Measurements from ENCODE around the gene LILRA6. TPM values are rescaled to one million over a fixed set of nuclear protein-coding genes. Genes with fewer than 3 reads are reported as not detected.
"Not testable (repeated sequence)": the region's sequence is repeated elsewhere in the genome, so short reads cannot be mapped to it uniquely, and the experiment has no call there.

The LILRA6 gene
- 1.4 TPM for total RNA-seq

DNA sequence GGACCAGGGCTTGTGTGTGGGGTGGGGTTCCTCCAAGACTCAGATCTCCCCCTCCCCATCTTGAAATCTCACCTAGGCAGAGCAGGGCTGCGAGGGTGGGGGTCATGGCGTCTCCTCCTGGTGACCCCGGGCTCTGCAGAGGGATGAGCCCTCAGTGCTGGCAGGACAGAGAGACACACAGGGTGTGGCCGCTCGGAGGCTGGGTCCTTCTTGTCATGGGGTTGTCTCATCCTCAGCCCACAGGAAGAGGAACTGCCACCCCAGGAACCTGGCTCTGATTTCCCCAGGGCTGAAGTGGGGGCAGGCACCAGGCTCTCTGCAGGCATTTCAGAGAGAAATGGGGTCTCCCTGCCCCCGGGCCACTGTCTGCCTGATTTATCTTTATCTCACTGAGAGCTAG, at the start of gene LILRA6:
Gene LILRA6, minus strand, starts transcription at position 145 of the 400 bp plus-strand sequence.
- DNase-seq: not testable (repeated sequence)

DNA sequence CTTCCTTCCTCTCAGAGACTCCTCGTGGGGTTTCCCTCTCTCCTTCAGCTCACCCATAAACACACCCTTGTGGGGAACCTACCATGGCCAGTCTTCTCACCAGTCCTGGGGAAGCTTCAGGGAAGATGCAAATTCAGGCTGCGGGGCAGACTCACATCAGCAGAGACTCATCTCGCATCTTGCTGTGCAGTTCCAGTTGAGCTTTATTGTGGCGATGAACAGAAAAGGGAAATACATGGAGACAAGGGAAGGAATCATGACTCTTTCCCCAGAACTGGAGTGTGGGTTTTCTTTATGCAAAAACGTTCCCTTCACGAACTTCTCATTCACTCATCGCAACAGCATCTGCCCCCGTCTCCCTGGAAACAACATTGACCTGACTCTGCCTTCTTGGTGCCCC, 46.6 kb upstream of the LILRA6 start:
- not testable (repeated sequence) for DNase-seq

GRCh38 chr19:54287456-54287855, 44.9 kb upstream of the LILRA6 start:
- no peak for DNase-seq

DNA sequence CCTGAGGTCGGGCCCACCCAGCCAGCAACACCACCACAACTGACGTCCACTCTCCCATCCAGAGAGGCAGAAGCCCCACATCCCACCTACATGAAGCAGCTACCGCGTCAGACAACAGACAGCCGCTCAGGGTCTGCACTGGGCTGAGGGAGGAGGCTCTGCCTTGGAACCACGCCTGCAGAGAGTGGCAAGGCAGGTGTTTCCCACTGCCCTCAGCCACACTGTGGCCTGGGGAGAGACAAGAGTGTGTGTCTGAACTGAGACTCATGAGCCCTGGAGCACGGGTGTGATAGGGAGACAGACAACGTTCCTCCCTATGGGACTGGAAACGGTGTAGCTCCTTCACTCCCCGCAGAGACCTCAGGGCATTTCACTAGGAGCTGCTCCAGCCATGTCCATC, 43.7 kb upstream of the LILRA6 start:
- not testable (repeated sequence) for DNase-seq

- DNase-seq: not testable (repeated sequence)
These were observed 43.0 kb upstream of the LILRA6 start for GRCh38 chr19:54285427-54286056.

DNA sequence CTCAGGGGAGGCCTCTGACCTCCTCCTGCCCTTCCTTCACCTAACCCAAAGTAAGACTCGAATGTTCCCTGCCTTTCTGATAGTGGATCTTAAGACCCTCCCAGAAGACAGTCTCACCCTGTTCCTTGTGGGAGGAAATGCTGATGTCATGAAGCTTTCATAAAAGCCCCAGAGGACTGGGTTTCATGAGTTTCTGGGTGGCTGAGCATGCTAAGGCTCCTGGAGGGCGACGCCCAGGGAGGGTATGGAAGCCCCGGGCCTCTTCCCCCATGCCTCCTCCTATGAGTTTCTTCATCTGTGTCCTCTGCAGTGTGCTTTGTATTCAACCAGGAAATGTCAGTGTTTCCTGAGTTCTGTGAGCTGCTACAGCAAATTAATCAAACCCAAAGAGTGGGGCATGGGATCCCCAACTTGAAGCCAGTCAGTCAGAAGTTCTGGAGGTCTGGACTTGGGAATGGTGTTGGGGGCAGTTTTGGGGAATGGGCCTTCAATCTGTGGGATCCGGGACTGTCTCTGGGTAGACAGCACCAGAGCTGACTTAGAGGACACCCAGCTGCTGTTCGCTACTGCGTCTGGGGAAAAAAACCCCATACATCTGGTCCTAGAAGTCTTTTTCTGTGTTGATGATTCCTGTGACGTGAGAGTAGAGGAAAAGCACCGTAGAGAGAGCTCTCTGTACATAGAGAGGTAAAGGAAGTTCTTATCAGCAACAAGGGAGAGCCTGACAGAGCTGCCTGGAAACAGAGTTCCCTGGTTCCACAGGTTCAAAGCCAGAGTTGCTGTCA, 40.3 kb upstream of the LILRA6 start:
- DNase-seq: no peak

DNA sequence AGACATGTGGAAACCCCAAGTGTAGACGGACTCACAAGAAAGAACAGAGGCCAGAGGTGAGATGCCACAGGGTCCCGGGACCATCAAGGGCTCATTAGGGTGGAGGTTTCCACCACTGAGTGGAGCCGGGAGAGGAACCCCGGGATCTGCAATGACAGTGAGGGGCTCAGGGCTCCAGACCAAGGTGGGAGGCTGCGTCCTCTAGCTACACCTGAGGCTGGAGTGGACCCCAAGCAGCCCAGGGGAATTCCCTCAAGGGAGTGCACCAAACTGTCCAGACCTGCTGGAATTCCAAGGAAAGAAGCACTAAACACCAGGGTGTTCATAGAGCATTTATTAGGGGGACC, 39.1 kb upstream of the LILRA6 start:
- DNase-seq: not testable (repeated sequence)

GRCh38 chr19:54281007-54281728, 38.6 kb upstream of the LILRA6 start, which contains the start of gene LILRB2:
Gene LILRB2, minus strand, starts transcription at chr19:54281110. Its CDS starts 614 bp downstream, at chr19:54280496.
- DNase-seq: no peak

- DNase-seq: not testable (repeated sequence)
These were observed 37.9 kb upstream of the LILRA6 start for GRCh38 chr19:54280441-54280840.

- not testable (repeated sequence) for DNase-seq
These were observed 37.4 kb upstream of the LILRA6 start for GRCh38 chr19:54280025-54280424.

DNA sequence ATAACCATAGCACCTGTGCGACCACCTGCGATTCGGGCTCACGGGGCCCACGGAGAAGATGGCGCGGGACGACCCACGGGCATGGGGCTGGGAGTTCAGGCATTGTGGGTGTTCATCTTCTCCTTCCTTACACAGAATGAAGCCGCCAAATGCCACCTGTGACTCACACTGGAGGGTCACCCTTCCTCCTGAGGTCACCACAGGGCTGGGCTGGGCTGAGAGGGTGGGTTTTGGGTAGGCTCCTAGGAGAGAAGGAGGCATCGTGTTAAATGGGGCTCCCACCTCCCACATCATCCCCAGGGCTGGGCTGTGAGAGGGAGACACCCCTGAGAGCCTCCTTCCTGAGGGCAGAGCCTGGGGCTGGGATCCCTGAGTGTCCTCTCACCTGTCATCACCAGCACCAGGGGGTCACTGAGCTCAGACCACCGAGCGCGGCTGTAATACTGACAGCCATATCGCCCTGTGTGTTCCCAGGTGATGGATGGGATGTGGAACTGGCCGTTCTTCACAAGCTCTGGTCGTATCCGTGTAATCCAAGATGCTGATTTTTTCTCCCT, 36.9 kb upstream of the LILRA6 start:
- no peak for DNase-seq

- DNase-seq: not testable (repeated sequence)
These were observed 36.1 kb upstream of the LILRA6 start for GRCh38 chr19:54278571-54279195.

- DNase-seq: not testable (repeated sequence)
These were observed 35.5 kb upstream of the LILRA6 start for GRCh38 chr19:54278056-54278455.

DNA sequence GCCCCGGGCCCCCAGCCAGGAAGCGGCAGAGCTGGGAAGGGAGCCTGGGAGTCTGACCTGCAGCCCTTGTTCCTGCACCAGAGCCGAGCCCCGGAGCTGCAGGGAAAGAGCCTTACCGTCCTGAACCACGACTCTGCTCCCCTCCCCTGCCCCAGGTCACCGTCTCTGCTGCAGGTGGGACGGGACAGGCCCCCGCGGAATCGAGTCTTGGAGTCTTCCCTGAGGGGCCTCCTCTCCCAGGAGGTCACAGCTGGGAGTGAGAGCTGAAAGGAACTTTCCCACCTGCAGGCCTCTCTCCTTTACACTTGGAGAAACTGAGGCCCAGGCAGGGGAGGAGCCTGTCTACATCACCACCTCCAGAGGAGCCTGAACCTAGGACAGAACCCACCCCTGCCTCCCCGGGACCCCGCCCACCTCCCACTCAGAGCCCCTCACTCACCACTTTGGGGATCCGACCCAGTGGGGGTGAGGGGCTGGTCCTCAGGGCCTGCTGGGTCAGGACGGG, 34.6 kb upstream of the LILRA6 start:
- not testable (repeated sequence) for DNase-seq

- no peak for DNase-seq
These were observed 33.4 kb upstream of the LILRA6 start for GRCh38 chr19:54275951-54276350.

- DNase-seq: not testable (repeated sequence)
These were observed 31.9 kb upstream of the LILRA6 start for GRCh38 chr19:54274516-54274915.

- no peak for DNase-seq
These were observed 31.2 kb upstream of the LILRA6 start for GRCh38 chr19:54273821-54274220.

DNA sequence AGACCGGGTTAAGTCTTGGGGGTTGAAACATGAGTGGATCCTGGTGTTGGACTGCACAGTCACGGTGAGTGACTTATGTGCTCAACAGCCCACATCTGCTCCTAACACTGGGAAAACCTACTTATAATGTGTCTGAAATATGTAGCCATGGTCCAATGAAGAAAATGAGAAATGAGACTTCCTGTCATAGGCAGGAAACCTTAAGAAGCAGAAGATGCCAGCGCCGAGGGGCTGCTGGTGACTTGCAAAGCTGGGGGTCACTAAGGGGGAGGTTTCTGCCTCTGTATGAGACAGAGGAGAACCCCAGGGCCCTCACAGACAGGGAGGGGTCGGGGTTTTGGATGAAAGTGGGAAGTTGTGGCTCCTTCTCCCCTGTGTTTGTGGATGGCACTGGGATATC, 29.6 kb upstream of the LILRA6 start:
- not testable (repeated sequence) for DNase-seq

- not testable (repeated sequence) for DNase-seq
These were observed 29.0 kb upstream of the LILRA6 start for GRCh38 chr19:54271587-54271986.

- no peak for DNase-seq
These were observed 28.5 kb upstream of the LILRA6 start for GRCh38 chr19:54271106-54271505.

DNA sequence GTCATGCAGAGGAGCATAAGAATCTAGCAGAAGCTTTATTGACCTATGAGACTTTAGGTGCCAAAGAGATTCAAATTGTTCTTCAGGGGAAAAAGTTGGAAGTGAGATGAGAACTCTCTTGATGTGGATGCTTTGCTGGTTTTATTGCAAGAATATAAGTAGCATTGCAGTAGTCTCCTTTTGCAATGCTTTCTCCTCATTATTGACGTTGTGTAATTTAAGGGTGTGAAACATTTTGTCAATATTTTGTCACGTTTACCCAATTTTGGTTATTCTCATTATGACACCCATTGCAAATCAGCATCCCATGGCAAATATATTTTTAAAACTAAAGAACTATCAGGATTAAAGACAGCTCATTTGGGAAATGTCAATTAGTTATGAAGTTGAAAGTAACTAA, 26.3 kb upstream of the LILRA6 start:
- no peak for DNase-seq

GRCh38 chr19:54266133-54266532, 23.5 kb upstream of the LILRA6 start:
- DNase-seq: peak; percentile 5

Data from skin of body (tissue), 2 donors.